Measurements from ENCODE around the gene MYO15A.

The MYO15A gene

DNA sequence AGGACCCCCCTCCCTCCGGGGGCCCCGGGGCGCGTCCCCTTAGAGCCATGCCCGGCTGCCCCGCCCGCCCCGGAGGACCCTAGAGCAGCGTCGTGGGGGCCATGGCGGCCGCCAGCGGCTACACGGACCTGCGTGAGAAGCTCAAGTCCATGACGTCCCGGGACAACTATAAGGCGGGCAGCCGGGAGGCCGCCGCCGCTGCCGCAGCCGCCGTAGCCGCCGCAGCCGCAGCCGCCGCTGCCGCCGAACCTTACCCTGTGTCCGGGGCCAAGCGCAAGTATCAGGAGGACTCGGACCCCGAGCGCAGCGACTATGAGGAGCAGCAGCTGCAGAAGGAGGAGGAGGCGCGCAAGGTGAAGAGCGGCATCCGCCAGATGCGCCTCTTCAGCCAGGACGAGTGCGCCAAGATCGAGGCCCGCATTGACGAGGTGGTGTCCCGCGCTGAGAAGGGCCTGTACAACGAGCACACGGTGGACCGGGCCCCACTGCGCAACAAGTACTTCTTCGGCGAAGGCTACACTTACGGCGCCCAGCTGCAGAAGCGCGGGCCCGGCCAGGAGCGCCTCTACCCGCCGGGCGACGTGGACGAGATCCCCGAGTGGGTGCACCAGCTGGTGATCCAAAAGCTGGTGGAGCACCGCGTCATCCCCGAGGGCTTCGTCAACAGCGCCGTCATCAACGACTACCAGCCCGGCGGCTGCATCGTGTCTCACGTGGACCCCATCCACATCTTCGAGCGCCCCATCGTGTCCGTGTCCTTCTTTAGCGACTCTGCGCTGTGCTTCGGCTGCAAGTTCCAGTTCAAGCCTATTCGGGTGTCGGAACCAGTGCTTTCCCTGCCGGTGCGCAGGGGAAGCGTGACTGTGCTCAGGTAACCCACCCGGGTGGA, 75.8 kb downstream of the MYO15A start:
- peak; percentile 28 for DNase-seq
- no peaks in the 10 kb centered on the region for H3K27me3 ChIP-seq
- TF ChIP-seq CTCF (IDR thresholded peaks at IDR 0.05; ENCODE audit: low read depth, low read length): no peak
- no peaks in the 10 kb centered on the region for H3K4me1 ChIP-seq
- H3K36me3 ChIP-seq: peaks cover 7% of the 10 kb centered on the region
- no peaks in the 10 kb centered on the region for H3K9me3 ChIP-seq
- peak overlapping the region; percentile 84 for H3K4me3 ChIP-seq (ENCODE audit: low read depth, low read length)

DNA sequence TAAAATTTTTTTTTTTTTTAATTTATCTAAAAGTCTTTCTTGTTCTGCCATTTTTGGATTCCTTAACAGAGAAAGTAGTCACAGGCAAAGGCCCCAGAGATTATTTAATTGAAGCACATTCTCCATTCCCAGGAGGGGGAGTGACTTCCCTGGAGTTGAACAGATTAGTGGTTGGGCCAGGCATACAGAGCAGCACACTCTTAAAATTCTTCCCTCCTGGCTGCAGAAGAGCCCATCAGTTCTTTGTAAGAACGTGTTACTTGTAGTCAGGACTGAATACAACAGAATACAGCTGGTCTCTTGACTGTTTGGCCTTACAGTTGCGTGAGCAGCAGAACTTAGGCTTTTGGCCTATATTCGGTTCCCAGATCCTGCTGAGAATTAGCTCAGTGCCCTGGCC, 76.8 kb downstream of the MYO15A start:
- Histone ChIP-seq H3K9me3 (no peaks in the 10 kb centered on the region), H3K4me1 (no peaks in the 10 kb centered on the region), H3K4me3 (ENCODE audit: low read depth, low read length) (peak overlapping the region; percentile 84), H3K27me3 (no peaks in the 10 kb centered on the region), H3K36me3 (peaks cover 11% of the 10 kb centered on the region)
- no peak for TF ChIP-seq CTCF (IDR thresholded peaks at IDR 0.05; ENCODE audit: low read depth, low read length)
- no peak for DNase-seq

DNA sequence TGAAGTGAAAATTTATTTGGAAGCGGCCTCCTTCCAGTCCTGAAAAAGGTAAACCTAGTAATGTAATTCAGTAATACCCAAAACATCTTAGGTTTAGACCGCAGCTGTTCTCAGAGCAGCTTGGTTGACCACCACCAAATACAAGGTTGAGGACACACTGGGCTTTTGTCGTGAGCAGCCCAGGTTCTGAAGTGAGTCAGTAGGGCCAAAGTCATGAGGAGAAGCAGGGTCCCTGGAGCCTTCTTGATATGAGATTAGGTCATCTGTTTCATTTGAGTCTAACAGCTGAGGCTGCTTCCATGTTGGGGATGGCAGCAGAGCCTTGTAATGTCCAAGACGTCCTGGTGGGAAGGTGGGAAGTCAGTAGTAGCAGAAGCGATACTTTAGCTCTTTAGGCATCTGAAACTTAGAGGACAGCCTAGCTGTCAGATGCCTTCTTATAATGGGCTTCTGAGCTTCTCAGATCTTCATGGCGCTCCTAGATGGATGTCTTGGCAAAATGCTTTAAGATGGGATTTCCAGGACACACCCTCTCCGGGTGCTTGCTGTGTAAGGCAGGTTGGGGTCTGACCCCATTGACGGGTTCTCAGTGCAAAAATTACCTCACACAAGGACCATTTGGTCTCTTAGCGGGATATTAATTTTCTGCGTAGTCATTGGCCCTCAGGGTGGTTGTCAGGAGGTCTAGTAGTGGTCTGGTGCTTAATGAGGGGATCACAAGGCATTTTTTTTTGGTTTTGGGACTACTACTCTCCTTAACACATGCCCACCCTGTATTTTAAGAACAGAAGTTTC, 77.5 kb downstream of the MYO15A start:
- no peaks in the 10 kb centered on the region for H3K9me3 ChIP-seq
- peaks cover 11% of the 10 kb centered on the region for H3K36me3 ChIP-seq
- TF ChIP-seq CTCF (IDR thresholded peaks at IDR 0.05; ENCODE audit: low read depth, low read length): no peak
- no peaks in the 10 kb centered on the region for H3K4me1 ChIP-seq
- no peaks in the 10 kb centered on the region for H3K27me3 ChIP-seq
- peak overlapping the region; percentile 84 for H3K4me3 ChIP-seq (ENCODE audit: low read depth, low read length)
- no peak for DNase-seq

GRCh38 chr17:18186627-18186982, 78.0 kb downstream of the MYO15A start:
- no peaks in the 10 kb centered on the region for H3K27me3 ChIP-seq
- TF ChIP-seq CTCF (IDR thresholded peaks at IDR 0.05; ENCODE audit: low read depth, low read length): no peak
- H3K9me3 ChIP-seq: no peaks in the 10 kb centered on the region
- no peaks in the 10 kb centered on the region for H3K4me1 ChIP-seq
- peaks cover 11% of the 10 kb centered on the region for H3K36me3 ChIP-seq
- no peak for DNase-seq
- H3K4me3 ChIP-seq (ENCODE audit: low read depth, low read length): peak overlapping the region; percentile 84

GRCh38 chr17:18187226-18187625, 78.7 kb downstream of the MYO15A start:
- Histone ChIP-seq H3K27me3 (no peaks in the 10 kb centered on the region), H3K36me3 (peaks cover 11% of the 10 kb centered on the region), H3K4me1 (no peaks in the 10 kb centered on the region), H3K9me3 (no peaks in the 10 kb centered on the region), H3K4me3 (ENCODE audit: low read depth, low read length) (peak overlapping the region; percentile 84)
- DNase-seq: no peak
- TF ChIP-seq CTCF (IDR thresholded peaks at IDR 0.05; ENCODE audit: low read depth, low read length): no peak
